Right lobe of liver (tissue), 6 donors: ENCODE measurements around the gene RCSD1. TPM values are rescaled to one million over a fixed set of nuclear protein-coding genes. Genes with fewer than 3 reads are reported as not detected.

ENCODE experiments used
- ATAC-seq, 4 donors: fragments of 200-7000 bp; cut with Tn5 transposase; one replicate each; pipeline ENCODE4 v1.9.1; 2020; ENCODE audit warnings: mild to moderate bottlenecking in 4 of 4, moderate library complexity in 4 of 4
- DNase-seq, 3 donors: peaks; one replicate each; pipeline ENCODE4 v3.0.0-alpha.2; 2020
- H3K27ac ChIP-seq, 3 donors: fragments of 200-600 bp; one replicate each; pipeline ENCODE4 v1.8.0; 2022
- H3K27me3 ChIP-seq, 2 donors: fragments of 200-600 bp; one replicate each; pipeline ENCODE4 v1.8.0; 2022
- H3K36me3 ChIP-seq, 4 donors: fragments of 200-600 bp; sonication (generic) in 1 of 4; one replicate each; pipeline versions ENCODE4 v1.5.1 to v1.8.0; 2017 to 2022; ENCODE audit warnings: control low read depth in 1 of 4
- H3K4me1 ChIP-seq, 4 donors: fragments of 200-600 bp; sonication (generic) in 1 of 4; one replicate each; pipeline versions ENCODE4 v1.5.1 to v1.8.0; 2017 to 2022; ENCODE audit warnings: control low read depth in 1 of 4
- H3K4me3 ChIP-seq, 3 donors: fragments of 200-600 bp; one replicate each; pipeline ENCODE4 v1.8.0; 2022
- H3K9me3 ChIP-seq, 4 donors: fragments of 200-600 bp; sonication (generic) in 1 of 4; one replicate each; pipeline versions ENCODE4 v1.5.1 to v1.8.0; 2017 to 2022; ENCODE audit warnings: control low read depth in 1 of 4
- POLR2A ChIP-seq: fragments of 450-650 bp; IDR thresholded peaks from one replicate; pipeline ENCODE4 v1.6.1; 2017; ENCODE audit warnings: antibody characterized with exemption, mild to moderate bottlenecking
- WGBS: methylation state at CpG from one replicate; pipeline ENCODE4 v1.1.6; 2018; ENCODE audit warnings: low coverage, low lambda C conversion rate; ENCODE audit not compliant: insufficient coverage; ENCODE audit errors: missing lambda C conversion rate; 5-methylcytosine and 5-hydroxymethylcytosine counted together
- intact Hi-C, 2 donors: fragments of 100-400 bp; cut with DNase I; formaldehyde crosslinking; loops; one replicate each; pipeline versions ENCODE4 v1.11.2 to v1.14.1; 2022
- total RNA-seq, 6 experiments: library from RNA; depleted of rRNA in 2 of 6; stranded (reverse); fragments of >200 nt in 2 of 6; fragmentation: NEBNext Ultra II Directional in 3 of 6; extraction: Animal tissue kit (Norgen Biotek cat#: 25700) in 3 of 6; gene quantifications; one replicate each; pipeline versions ENCODE4 v1.1.0 to v1.2.4, GENCODE V29; 2016 to 2023
- TF ChIP-seq, protein P1 (sequence below), 4 donors: fragments of 200-600 bp in 3 of 4; fragments of 450-650 bp in 1 of 4; IDR thresholded peaks; one replicate each; pipeline versions ENCODE4 v1.5.1 to v1.8.0; 2016 to 2022; ENCODE audit warnings: antibody characterized with exemption in 4 of 4, mild to moderate bottlenecking in 2 of 4
- donor health status: DM: no; HTN: yes; CAD: no.
- donor health status: DM: no; HTN: no; CAD: no.
- donor health status: DM: no; HTN: no; CAD: no.
- donor health status: DM: no; HTN: yes; CAD: no.
- donor health status: DM: no; HTN: yes; CAD: no.

The RCSD1 gene
- total RNA-seq, 6 experiments from 2014 or later = 2.4 to 8.4 (median 5.0) TPM

DNA sequence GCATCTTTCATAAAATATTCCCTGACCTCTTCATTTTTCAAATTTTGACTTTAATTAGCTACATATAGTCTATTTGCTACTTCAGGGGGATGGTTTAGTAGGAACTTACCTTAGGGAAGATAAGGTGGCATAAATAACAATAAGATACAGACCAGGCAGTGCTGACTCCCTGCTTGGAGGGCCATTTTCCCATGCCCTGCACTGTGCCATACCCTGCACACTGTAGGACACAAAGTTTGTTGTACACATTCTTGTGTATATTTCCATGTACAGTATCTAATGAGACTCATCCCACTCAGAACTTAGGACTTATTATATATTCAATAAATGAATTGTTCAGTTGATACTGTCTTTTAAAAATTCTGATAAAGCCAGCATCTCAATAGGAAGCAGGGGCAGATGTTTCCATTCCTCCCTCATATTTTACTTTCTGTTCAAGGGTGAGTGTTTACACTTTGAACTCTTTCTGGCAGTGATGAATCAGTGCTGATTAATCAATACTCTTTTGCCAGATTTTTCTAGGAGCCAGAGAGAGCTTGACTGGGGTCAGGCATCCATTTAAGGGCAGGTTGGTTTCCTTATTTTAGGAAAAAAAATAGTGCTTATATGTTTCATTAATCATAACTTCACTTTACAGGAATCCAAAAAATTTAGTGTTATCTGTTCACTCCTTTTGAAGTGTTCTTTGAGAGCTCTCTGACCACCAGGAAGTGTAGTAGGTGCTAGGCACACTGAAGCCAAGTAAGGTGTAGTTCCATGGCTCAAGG lies 122.4 kb downstream of the RCSD1 start:
- intact Hi-C loops = no loop called here
- no peak for TF ChIP-seq POLR2A
- TF ChIP-seq, protein P1, sequence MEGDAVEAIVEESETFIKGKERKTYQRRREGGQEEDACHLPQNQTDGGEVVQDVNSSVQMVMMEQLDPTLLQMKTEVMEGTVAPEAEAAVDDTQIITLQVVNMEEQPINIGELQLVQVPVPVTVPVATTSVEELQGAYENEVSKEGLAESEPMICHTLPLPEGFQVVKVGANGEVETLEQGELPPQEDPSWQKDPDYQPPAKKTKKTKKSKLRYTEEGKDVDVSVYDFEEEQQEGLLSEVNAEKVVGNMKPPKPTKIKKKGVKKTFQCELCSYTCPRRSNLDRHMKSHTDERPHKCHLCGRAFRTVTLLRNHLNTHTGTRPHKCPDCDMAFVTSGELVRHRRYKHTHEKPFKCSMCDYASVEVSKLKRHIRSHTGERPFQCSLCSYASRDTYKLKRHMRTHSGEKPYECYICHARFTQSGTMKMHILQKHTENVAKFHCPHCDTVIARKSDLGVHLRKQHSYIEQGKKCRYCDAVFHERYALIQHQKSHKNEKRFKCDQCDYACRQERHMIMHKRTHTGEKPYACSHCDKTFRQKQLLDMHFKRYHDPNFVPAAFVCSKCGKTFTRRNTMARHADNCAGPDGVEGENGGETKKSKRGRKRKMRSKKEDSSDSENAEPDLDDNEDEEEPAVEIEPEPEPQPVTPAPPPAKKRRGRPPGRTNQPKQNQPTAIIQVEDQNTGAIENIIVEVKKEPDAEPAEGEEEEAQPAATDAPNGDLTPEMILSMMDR (IDR thresholded peaks at IDR 0.05) = no peak
- no peaks in the 10 kb centered on the region for H3K36me3 ChIP-seq
- no peaks in the 10 kb centered on the region for H3K27me3 ChIP-seq
- H3K4me1 ChIP-seq = peaks cover 0 to 14% (median 6%) of the 10 kb centered on the region in 4 donors
- H3K9me3 ChIP-seq = no peaks in the 10 kb centered on the region
- no peak overlapping the region for H3K4me3 ChIP-seq
- ATAC-seq (peak; percentile 88 to 92 (median 91)), DNase-seq (no peak)
- H3K27ac ChIP-seq = peak overlapping the region; percentile 45 to 56 (median 54)

DNA sequence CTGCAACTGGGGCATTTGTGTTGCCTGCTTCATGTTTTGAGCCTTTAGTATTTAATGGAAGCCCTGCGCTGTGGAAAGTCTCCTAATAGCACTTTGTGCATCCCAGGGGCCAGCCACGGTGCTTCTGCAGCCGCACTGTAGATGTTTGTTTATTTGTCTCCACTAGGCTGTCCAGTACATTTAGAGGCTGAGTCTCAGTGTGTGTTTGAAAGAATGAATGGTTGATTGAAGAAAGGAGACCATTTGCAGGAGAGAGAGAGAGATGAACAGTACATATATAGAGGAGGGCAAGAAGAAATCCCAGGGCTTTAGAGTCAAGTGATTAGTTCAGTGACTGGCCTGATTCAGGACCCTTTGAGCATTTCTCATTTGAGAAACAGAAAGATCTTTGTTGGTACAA lies 125.6 kb downstream of the RCSD1 start:
- 58% methylated on average over 3 of the region's 3 CpGs for WGBS
- TF ChIP-seq POLR2A = no peak
- TF ChIP-seq, protein P1 (IDR thresholded peaks at IDR 0.05) = no peak
- H3K36me3 ChIP-seq = no peaks in the 10 kb centered on the region
- H3K27ac ChIP-seq = no peak overlapping the region
- H3K4me3 ChIP-seq = no peak overlapping the region
- intact Hi-C loops = no loop called here
- no peak for DNase-seq
- peak in 1 of 4 donors; percentile 14 for ATAC-seq
- H3K4me1 ChIP-seq = peaks cover 0 to 20% (median 6%) of the 10 kb centered on the region in 4 donors
- no peaks in the 10 kb centered on the region for H3K9me3 ChIP-seq
- H3K27me3 ChIP-seq = no peaks in the 10 kb centered on the region

Other genes with a start within 250 kb of the RCSD1 start
- gene CD247, start 111.7 kb upstream of the RCSD1 start, total RNA-seq = 1 to 10 TPM in 2 of 6 experiments, under 1 TPM in 4; 0.48 to 2.2 (median 0.71) TPM
- 100 to 1,000 TPM in 5 of 6 experiments, 10 to 100 TPM in 1; 95.8 to 230 (median 171) TPM for gene CREG1, start 76.5 kb upstream of the RCSD1 start, total RNA-seq
- gene MPZL1, start 91.8 kb downstream of the RCSD1 start, total RNA-seq = 10 to 100 TPM; 15.7 to 43.3 (median 18.9) TPM